GM18870 (cell line): Measurements from ENCODE around the gene SLIT1.

Source experiments
- ATAC-seq: cut with Tn5 transposase; IDR thresholded peaks from one replicate; pipeline ENCODE4 v1.9.1; 2021; ENCODE audit warnings: moderate library complexity; ENCODE audit not compliant: unreplicated experiment

The SLIT1 gene

DNA sequence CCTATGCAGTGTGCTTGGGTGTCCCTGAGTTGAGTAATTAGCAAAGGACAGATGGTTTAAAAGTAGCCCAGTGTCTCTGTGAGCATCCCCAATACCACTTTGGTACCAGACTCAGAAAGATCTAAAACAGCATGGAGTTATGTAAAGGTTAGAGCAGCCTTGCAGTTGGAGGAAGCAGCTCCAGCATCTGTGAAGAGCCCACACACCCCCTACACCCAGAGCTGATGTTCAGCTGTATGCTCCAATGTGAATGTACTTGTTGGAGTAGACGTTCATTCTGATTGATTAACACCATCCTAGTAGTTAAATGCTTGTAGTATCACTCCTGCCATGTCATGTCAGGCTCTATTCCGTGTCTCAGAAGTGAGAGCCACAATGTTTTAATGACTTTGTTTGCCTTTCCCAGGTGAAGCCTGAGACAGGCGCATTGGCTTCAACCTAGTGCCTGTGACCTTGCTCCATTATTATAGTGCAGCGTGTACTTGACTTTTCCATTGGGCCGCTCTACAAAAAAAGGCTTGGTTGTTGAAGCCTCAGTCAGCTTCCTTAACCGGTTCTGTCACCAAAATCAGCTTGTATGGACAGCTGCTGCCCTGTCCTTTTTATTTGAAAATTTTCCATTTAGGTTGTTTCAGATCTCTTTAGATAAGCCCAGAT is 199.4 kb downstream of the SLIT1 start:
- no peak for ATAC-seq

DNA sequence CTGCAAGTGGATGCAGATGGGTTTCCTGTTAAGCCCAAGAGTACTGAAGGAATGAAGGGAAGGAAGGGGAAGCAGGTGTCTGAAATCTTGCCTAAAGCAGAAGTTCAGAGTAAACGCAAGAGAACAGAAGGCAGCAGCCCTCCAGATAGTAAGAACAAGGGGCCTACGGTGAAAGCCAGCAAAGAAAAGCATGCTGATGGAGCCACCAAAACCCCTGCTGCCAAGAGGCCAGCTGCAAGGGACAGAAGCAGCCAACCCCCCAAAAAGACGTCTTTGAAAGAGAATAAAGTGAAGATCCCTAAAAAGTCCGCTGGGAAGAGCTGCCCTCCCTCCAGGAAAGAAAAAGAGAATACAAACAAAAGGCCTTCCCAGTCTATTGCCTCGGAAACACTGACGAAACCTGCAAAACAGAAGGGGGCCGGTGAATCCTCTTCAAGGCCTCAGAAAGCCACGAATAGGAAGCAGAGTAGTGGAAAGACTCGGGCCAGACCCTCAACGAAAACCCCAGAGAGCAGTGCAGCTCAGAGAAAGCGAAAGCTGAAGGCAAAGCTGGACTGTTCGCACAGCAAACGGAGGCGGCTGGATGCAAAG is 201.1 kb downstream of the SLIT1 start:
- ATAC-seq: no peak

DNA sequence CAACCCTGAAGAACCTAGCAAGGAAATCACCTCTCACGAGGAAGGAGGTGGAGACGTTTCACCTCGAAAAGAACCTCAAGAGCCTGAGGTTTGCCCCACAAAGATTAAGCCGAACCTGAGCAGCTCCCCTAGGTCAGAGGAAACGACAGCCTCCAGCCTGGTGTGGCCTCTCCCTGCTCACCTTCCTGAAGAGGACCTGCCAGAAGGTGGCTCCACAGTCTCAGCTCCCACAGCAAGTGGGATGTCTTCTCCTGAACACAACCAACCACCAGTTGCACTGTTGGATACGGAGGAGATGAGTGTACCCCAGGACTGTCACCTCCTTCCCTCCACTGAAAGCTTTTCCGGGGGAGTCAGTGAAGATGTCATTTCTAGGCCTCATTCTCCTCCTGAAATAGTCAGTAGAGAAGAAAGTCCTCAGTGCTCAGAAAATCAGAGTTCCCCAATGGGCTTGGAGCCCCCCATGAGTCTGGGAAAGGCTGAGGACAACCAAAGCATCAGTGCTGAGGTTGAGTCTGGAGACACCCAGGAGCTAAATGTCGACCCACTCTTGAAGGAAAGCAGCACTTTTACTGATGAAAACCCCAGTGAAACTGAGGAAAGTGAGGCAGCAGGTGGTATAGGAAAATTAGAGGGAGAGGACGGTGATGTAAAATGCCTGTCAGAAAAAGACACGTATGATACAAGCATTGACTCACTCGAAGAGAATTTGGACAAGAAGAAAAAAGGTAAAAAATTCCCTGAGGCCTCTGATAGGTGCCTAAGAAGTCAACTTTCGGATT is 203.4 kb downstream of the SLIT1 start:
- no peak for ATAC-seq

DNA sequence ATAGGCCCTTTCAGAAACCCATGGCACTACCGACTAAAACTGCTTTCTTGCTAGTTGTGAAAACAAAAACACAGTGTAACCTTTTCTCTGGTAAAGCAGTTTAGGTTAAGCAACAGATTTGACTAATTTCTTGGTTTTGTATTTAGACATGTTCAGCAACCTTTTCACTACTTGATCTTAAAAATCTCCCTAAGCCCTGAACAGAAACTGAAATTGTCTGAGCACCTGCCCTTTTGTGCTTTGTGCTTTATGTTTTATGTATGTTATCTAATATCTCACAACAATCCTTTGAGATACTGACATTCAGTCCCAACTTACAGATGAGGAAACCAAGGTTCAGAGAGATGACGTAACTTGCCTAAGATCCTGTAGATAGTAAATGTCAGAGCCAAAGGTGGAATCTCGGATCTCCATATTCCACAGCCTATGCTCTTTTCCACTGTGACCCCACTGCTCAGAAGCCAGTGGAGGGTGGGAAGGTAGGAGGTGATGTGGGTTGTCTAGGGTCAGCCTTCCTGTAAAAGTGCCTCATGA is 207.1 kb downstream of the SLIT1 start:
- ATAC-seq: peak; percentile 82

DNA sequence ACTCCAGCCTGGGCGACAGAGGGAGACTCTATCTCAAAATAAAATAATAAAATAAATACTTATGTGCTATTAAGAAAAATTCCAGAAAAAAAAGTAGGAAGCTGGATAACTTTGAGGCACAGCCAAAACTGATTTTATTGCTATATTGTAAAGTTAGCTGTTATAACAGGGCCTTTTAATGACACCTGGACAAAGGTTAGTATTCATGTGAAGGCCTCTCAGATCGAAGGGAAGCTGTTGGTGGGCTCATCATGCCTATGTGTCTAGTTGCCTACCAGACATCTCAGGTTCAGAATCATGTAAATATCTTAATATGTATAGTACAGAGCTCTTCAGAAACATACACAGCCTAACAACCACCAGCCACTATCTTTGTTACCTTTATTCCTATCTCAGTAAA is 210.6 kb downstream of the SLIT1 start:
- no peak for ATAC-seq

DNA sequence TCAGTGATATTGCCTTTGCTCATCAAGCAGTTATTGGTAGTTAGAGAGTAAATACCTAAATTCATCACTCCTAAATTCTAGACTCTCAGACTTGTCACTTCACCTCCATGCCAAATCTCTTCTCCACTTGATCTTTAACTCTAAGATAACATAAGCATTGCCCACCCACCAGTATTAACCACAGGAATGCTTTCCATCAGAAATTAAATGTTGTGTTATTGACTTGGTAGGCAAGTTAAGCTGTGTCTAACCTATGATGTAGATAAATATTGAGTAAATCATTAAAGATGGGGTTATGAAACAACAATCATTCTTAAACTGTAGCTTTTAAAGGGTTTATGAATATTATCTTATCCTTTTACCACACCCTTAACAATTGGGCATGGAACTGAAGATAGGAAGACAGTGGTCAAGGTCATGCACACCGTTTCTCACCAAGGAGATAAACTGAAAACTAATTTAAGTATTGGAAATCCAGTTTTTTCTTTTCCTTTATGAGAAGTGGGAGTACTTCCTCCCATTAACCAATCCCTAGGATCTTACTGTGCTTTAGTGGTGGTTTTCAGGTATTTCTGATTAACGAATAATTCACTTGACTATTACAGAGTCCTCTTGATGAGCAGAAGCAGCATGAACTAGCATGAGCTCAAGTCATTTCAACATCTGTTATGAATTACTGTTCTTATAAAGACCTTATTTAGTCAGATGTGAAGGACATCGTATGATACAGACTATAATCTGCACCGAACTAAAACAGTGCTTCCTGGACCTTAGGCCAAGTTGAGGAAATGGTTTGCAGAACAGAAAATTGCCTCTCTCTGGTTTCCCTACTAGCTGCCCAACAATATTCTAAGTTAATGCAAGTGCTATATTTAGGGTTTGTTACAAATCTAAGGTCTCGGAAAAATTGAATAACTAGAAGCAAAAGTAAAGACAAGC is 211.7 kb downstream of the SLIT1 start:
- no peak for ATAC-seq

DNA sequence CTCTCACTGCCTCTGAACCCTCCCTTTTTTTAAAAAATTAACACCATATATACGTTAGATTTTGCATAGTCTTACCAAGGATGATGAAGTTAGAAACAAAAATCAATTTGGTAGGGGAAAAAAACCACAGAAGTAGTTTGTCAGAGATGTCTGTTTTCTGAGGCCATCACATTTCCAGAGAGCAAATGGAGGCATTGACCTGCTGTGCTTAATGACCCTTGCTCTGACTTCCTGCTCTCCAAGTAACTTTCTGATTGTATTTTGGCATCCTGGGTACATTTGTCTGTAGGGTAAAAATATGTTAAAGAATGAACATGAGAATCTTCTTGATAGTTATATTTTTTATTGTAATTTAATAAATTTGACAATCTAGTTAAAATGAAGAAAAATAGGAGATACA is 213.5 kb downstream of the SLIT1 start:
- ATAC-seq: no peak

DNA sequence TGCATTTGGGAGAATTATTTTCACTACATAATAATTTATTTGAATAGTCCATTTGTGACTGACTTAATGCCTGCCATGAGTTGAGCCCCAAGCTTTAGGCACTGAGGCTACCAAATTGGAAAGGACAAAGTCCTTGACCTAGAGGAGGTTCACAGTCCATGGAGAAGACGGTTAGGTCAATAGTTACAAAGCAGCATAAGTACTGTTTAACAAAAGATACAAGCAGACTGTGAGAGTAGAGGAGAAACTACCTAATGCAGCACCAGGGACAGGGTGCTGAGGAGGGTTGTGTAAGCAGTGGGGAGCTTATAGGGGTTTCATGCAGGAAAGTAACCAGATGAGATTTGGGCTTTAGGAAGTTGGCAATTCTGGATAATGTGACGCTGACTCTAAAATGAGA is 214.4 kb downstream of the SLIT1 start:
- ATAC-seq: no peak

DNA sequence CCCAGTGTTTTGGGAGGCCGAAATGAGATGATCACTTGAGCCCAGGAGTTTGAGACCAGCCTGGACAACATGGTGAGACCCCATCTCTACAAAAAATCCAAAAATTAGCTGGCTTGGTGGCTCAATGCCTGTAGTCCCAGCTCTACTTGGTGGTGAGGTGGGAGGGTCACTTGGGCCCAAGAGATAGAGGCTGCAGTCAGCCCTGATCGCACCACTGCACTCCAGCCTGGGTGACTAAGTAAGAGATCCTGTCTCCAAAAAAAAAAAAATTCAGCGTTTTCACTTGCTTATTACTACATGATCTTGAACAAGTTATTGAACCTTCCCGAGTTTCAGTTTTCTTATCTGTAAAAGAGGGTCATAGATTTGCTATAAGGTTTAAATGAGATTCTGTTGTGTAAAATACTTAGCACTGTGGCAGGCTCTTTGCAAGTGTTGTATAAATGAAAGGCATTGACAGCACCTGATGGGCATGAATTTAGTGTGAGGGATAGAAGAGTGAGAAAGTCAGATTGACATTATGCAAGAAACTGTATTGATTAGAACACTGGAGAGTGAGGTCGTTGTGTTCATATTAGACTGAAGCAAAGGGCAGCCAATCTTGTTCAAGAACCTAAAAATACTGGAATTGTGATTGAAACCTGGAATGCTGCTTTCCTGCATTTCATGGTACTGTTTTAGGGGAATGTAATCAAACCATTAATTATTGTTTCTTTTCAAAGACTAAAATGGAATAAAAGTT is 216.9 kb downstream of the SLIT1 start:
- ATAC-seq: no peak

DNA sequence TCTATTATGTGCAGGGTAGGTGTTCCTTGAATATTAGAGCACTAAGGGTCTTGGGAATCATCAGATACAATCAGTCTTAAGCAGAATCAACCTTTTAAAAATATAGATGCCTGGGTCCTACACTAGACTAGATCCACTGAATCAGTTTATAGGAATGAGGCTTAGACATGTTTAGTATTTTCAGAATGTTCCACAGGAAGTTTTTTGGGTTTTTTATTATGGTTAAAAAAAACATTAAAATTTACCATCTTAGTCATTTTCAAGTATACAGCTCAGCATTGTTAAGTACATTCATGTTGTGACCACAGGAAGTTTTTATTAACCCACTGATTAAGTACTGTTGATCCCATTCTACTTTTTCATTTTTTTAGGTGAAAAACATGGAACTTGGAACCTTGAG is 217.9 kb downstream of the SLIT1 start:
- ATAC-seq: no peak

DNA sequence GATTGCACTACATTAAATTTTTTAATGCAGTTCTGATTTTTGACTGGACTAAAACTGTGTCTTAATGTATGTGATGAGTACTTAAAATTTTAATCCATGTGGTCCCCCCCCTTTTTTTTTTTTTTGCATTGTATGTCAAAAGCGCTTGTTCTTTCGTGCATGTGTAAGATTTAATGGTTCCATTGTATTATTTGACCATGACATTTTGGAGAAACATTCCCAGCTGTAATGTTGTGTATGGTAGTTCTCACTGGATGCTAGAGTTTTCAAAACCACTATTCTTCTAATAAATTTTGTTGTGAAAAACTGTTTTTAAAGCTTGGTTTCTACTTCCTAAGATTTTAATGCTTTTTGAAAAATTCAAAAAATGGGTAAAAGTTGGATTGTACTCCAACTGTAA is 221.6 kb downstream of the SLIT1 start:
- ATAC-seq: no peak

DNA sequence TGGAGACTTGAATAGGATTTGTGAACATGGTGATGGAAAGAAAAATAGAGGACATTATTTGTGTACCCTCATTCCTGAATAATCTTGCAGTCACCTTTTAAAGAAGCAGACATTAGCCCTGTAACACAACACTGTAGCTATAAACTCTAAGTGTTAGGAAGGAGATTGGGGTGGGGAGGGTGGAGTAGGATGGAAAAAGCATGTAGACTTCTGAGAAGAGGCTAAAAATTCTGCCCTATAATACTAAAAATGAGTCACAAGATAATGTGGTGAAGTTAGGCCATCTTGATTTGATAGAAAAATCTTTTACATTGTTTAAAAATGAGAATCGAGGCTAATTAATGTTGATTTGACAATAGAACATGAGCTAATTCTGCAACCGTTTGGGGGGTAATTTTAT is 224.9 kb downstream of the SLIT1 start:
- no peak for ATAC-seq

DNA sequence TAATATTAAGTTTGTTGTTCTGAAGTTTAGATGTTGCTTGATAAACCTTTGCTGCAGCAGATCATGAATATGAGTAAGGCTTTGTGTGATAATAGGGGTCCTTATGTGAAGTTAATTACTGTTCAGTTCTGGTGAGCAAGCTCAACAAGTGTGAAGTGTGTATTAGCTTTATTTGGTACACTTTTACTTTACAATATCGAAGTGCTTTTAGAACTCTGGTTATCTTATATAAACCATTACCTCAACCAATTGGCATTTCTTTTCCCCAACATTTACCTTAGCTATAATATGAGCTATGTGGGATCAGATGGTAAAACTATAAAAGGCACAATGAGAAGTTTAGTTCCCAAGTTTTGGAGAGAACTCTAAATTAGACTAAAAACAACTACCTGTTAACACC is 226.0 kb downstream of the SLIT1 start:
- no peak for ATAC-seq

DNA sequence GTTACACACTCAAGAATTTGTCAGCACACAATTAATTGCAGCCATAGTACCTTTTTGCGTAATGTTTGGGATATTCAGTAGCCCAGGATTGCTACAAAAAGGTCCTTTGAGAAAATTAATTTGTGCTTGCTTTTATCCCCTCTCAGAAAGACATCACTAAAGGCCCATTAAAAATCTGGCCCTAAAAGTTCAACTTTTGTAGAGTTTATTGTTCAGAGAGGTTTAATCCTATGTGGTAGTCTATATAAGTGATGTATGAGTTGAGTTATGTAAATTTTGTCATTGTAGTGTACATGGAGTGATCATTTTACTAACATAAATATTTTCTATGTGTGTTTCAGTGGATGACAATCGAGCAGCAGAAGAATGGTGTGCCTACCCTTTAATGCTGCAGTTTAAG is 227.7 kb downstream of the SLIT1 start:
- no peak for ATAC-seq

DNA sequence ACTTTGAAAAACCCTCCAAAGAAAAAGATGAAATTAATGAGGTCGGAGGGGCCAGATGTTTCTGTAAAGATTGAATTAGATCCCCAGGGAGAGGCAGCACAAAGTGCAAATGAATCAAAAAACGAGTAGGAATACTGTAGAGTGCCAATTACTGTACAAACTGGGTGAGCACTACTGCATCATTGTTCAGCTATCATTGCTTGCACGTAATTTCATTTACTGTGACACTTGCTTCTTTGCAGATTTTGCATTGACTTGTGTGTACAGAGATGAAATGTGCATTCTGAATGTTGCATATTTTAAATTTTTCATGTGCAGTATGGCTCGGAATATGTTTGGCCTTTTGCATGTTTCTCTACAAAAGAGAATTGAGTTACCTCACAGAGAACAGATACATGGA is 230.0 kb downstream of the SLIT1 start:
- ATAC-seq: no peak

DNA sequence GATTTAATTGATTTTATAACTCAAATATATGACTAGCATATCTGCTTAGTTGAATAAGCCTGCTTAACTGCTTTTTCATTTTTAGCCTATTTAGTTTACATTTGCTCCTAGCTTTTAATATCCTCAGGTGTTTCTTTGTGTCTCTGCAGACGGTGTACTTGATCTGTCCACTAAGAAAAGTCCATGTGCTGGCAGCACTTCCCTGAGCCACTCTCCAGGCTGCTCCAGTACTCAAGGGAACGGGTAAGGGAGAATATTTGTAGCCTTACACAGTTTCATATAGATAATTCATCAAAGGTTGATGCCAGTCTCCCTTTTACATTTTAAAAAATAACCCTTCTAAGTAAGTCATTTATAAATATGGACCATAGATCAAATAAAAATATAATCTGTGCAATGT is 233.8 kb downstream of the SLIT1 start:
- ATAC-seq: no peak

DNA sequence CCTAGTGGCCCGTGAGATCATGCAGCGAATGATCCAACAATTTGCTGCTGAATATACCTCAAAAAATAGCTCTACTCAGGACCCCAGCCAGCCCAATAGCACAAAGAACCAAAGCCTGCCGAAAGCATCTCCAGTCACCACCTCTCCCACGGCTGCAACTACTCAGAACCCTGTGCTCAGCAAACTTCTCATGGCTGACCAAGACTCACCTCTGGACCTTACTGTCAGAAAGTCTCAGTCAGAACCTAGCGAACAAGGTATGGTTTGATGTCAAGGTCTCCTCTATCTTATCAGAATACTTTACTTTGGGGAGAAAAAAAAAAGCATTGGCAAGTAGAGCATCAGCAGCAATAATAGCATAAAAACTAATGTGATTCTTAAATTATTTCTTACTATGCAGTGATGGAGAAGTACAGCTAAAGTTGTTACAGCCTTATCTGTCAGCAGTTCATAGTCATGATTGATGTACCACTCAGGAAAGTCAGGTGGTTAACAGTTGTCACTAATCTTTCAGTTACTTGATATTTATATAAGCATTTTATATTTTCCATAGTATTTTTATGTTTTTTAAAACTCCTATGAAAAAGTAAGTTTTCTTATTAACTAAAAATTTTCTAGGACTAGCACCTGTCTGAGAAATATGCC is 236.6 kb downstream of the SLIT1 start:
- no peak for ATAC-seq
